ENCODE data around the gene SPDYC.

The SPDYC gene, protein sequence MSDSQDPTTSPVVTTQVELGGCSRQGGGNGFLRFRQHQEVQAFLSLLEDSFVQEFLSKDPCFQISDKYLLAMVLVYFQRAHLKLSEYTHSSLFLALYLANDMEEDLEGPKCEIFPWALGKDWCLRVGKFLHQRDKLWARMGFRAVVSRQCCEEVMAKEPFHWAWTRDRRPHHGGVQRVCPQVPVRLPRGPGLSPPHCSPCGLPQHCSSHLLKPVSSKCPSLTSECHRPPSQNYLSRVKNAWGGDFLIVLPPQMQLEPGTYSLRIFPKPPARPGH

GRCh38 chr11:65170058-65170534 is at the start of gene SPDYC:
Gene SPDYC, plus strand, starts transcription at chr11:65170233. Its CDS starts 1,125 bp downstream, at chr11:65171358.
- DNase-seq (ENCODE audit: low read depth in 1 of 2, low spot score in 1 of 2), result no peak

DNA sequence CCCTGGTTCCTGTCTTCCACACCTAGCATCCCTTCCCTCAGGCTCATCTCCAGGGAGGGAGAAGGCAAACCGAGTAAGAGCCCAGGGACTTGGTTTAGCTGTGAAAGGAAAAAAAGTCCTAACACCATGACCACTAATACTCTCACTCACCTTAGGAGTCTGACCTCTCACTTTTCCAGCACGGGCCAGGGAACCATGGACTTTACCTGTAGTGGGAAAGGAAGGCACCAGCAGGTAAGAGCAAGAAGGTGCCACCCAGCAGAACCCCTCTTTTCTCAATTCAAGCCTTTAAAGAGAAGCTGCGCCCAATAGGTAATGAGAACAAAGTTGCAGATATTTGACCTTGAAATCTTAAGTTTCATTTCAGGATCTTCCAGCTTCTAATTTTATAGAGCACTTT is 49.2 kb upstream of the SPDYC start:
- DNase-seq (ENCODE audit: low read depth in 1 of 2, low spot score in 1 of 2), result no peak

DNA sequence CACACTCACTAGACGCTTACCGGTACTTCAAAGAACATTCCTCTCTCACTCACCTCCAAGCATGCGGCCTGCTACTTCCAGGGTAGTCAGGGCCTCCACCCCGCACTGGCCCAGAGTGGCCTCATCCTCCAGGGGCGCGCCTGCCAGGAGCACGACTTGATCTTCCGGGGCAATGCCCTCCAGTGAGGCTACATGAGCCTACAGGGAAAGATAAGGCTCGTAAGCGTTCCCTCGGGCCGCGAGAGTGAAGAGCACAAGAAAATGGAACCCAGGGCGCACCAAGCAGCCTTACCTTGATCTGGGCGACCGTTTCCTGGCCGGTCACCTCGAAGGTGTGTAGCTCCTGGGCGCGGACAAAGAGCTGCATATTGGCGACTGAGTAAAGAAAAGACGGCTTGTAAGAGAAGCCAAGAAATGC is 48.6 kb upstream of the SPDYC start:
- no peak for DNase-seq (ENCODE audit: low read depth in 1 of 2, low spot score in 1 of 2)

DNA sequence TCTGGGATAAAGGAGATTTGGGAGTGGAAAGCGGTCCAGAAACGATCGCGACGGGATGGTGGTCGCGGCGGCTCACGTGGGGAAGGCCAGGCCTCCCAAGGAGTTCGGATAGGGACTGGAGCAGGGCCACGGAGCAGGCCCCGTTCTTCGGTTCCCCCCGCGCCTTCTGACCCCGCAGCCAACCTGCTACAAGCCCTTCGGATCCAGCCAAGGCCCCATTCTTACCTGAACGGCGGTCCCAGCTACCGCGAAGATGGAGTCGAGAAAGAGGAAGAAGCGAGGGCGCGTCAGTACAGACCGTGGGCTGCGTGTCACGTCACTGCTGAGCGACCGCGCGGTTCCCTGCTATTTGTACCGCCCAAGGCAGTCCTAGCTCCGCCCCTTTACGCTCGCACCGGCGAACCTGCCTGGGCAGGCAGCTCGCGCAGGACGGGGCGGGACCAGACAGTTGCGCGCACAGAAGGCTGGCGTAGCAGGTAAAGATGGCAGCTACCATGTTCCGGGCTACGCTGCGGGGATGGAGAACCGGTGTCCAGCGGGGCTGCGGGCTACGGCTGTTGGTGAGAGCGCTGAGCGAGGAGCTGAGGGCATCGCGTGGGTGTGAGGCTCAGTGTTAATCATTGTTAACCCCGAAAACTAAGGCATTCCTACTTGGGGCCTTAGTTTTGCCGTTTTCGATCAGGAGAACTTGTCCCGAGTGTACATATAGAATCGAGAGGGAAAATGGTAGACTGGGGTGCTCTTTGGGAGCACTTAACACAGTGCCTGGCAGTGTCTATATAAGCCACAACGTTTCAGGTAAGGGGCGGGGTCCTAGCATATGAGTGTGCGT is 48.0 kb upstream of the SPDYC start, which contains the start of the genes FAU and MRPL49:
TSS of gene FAU (minus strand) at position 270 of the 832 bp plus-strand sequence. CDS start 321 bp downstream, outside the sequence.
TSS of gene MRPL49 (plus strand) at position 457 of the 832 bp plus-strand sequence. CDS start at position 483, 26 bp downstream.
- peak; percentile 94 to 99 for DNase-seq (ENCODE audit: low read depth in 1 of 2, low spot score in 1 of 2)

DNA sequence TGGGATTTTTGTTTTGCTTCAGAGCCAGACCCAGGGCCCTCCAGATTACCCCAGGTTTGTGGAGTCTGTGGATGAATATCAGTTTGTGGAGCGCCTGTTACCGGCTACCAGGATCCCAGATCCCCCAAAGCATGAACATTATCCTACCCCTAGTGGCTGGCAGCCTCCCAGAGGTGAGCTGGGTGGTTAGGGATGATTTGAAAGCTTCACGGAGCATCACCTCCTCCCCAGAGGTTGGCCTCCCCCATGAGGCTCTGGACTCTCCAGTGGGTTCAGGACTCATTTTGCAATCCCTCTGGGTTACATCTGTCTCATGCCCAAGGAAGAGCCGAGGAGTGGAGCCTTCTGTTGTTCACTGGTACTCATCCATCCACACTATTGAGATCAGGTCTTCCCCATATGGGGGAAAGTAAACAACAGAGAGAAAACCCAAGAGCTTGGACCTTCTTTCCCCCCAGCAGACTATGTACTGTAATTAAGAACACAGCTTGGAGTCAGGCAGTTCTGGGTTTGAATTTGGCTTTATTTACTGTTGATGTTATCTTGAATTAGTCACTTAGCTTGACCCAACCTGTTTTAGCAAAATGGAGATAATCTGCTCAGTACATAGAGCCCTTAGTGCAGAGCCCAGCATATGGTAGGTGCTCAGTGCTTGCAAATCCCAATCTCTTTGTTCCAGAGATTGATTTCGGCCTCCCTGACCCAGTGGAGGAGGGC is 45.4 kb upstream of the SPDYC start:
- DNase-seq (ENCODE audit: low read depth in 1 of 2, low spot score in 1 of 2), result no peak

DNA sequence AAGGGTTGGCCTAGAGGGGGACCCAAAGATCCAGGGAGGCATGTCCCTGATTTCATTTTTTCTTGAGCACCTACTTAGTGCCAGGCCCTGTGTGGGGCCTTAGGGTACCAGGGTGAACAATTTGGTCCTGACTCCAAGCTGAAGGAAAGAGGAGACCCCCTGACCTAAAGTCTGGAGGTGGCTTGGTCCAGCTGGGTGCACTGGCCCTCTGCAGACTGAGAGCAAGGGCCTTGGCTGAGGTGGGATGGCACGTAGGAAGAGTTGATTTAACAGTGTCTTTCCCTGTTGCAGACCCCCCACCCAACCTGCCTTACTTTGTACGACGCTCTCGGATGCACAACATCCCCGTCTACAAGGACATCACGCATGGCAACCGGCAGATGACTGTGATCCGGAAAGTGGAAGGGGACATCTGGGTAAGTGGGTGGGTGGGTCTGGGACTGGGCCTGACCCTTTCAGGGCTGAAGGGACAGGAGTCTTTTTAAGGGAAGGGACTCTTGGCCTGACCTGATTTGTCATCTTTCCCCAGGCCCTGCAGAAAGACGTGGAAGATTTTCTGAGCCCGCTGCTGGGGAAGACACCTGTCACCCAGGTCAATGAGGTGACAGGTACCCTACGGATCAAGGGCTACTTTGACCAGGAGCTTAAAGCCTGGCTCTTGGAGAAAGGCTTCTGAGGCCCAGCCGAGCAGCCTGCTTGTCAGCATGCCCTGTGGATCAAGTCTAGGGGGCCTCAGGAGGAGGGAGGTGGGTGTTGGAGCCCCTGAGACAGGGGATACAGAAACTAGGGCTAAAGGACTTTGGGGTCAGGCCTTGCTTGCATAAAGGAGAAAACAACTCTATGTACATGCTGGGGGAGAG is 44.6 kb upstream of the SPDYC start:
- DNase-seq (ENCODE audit: low read depth in 1 of 2, low spot score in 1 of 2), result no peak

- no peak for DNase-seq (ENCODE audit: low read depth in 1 of 2, low spot score in 1 of 2)
Measured at GRCh38 chr11:65126624-65127274, 43.3 kb upstream of the SPDYC start.

DNA sequence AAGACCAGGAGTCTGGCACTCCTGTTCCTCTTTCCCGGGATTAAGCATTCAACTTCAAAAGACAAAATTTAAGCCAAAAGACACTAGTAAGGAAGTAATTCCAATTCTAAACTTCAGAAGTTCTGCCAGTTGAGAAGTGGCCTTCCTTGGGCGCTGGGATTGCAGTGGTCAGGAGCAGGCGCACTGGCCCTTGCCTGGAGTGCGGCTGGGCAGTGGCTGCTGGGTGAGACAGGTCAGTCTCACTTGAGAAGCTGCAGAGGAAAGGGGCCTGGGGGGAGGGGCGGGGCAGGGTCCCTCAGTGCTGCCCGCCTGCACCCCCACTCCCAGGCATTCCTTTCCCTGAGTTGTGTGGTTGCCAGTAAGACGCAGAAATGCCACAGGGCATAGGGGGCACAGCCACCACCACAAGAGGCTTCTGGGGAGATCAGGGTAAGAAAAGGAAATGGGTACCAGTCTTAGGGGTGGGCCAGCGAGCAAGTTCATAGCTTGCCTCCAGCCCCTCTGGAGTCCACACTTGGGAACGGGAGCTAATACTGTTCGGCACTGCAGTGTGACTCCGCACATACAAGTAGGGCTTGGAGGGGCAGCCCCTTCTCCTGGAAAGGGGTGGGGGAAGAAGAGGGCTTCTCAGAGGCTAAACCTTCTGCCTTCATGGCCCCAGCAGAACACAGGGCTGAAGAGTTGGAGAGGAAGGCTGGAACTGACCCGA is 42.4 kb upstream of the SPDYC start:
- no peak for DNase-seq (ENCODE audit: low read depth in 1 of 2, low spot score in 1 of 2)

DNA sequence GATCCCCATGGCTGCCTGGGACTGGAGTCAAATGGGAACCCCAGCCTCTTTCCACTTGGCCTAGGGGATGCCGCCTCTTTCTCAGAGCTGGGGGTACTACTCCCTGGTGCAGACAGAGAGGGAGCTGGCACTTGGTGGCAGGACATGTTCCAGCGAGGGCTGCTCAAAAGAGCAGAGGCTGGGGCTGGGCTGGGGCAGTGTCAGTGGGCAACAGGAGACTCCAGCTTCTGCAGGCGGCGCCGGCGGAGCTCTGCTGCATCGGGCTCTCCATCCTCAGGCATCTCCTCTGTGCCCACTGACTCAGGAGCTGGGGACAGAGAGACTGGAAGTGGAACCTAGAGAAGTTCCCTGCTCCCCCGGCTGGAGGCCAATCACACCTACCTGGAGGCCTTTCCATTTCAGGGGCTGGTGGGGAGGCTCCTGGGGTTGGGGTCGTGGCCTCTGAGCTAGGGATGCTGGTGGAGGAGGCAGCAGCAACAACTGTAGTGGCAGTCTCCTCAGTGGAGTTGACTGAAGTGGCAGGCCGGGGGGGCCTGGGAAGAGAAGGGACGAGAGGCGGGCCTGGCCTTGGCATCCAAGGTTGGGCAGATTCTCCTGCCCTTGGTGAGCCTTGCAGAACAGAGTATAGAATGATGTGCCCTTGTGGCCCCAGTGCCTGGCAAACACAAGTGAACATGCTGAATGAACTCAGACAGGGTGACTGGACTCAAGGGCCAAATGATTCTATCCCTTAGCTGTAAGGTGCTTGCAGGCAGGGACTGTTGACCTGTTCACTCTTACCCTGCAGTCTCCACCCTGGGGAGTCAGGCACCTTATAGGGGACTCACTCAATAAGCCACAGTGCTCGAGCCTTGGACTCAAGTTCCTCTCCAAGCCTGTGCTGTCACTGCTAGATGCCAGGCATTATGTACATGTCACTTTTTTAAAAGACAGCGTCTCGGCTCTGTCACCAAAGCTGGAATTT is 41.6 kb upstream of the SPDYC start:
- no peak for DNase-seq (ENCODE audit: low read depth in 1 of 2, low spot score in 1 of 2)

DNA sequence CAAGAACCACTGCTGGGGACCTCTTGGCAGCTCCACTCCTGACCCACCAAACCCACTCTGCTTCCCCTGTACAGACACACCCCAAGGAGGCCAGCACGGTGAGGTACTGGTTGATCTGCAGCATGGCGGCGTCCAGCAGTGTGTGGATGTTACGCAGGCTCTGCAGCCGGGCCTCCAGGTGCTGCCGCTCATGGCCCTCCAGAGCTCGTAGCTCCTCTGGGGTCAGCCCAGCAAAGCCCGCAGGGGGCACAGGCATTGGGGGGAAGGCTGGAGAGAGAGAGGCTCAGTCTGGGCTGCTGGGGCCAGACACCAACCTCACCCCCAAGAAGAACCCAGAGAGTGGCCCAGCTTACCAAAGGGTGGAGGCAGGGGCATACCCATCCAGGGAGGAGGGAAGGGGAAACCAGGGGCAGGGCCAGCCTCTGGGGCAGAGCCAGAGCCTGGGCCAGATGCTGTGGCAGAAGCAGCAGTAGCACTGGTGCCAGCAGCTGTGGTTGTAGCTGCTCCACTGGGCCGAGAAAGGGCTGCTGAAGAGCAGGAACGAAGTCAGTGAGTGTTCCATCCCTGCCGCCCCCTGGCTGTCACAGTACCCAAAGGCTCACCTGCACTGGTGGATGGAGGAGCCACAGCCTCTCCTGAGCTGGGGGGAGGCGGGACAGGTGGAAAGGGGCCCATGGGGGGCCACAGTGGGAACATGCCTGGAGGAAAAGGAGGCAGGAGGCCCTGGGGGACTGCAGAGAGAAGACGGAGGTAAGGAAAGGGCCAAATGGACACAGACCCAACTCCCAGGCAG is 40.2 kb upstream of the SPDYC start:
- no peak for DNase-seq (ENCODE audit: low read depth in 1 of 2, low spot score in 1 of 2)

GRCh38 chr11:65130631-65131416 is 39.2 kb upstream of the SPDYC start:
- no peak for DNase-seq (ENCODE audit: low read depth in 1 of 2, low spot score in 1 of 2)

DNA sequence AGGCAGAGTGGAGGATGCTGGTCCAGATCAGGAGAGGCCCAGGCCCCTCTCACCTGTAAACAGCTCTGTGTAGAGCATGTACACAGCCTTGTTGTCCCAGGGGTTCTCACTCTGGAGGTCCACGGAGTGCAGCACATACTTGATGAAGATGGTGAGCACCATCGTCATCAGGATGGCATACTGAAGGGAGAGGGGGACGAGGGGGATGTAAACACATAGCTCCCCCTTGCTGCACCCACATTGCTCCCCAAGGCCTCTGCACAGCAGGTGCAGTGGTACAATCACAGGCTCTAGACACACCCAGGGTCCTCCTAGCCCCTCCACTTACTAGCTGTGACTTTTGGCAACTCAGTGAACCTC is 38.6 kb upstream of the SPDYC start:
- no peak for DNase-seq (ENCODE audit: low read depth in 1 of 2, low spot score in 1 of 2)

- no peak for DNase-seq (ENCODE audit: low read depth in 1 of 2, low spot score in 1 of 2)
Measured at GRCh38 chr11:65131895-65132237, 38.2 kb upstream of the SPDYC start.

DNA sequence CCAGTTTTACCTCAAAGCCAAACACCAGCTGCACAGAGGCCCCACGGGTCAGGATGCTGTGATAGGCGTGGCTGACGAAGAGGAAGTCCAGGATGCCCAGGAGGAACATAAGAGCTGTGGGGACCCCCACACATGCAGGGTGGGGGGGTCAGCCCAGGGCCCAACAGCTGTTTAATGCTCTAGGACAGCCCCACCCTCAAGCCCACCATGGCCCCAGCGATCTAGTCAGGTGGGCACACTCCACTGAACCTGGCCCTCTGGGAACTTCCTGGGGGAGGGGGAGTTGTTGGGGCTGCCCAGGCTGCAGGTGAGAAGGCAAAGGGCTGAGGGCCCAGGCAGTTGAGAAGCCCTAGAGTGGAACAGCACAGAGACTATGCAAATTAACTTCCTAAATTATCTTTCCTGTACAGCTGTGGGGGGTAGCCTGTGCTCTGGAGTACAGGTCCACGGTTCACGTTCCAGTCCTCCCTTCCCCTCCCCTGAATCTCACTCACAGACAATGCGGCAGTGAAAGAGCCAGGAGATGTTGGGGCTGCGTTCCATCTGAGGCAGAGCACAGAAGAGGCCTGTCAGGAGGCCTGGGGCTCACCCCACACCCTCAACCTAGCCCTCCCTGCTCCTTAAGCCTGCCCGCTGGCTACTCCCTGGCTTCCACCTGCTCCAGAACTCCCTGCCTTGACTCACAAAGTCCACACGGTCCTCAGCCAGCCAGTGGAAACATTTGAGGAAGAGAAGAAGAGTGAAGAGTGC is 37.6 kb upstream of the SPDYC start:
- no peak for DNase-seq (ENCODE audit: low read depth in 1 of 2, low spot score in 1 of 2)

DNA sequence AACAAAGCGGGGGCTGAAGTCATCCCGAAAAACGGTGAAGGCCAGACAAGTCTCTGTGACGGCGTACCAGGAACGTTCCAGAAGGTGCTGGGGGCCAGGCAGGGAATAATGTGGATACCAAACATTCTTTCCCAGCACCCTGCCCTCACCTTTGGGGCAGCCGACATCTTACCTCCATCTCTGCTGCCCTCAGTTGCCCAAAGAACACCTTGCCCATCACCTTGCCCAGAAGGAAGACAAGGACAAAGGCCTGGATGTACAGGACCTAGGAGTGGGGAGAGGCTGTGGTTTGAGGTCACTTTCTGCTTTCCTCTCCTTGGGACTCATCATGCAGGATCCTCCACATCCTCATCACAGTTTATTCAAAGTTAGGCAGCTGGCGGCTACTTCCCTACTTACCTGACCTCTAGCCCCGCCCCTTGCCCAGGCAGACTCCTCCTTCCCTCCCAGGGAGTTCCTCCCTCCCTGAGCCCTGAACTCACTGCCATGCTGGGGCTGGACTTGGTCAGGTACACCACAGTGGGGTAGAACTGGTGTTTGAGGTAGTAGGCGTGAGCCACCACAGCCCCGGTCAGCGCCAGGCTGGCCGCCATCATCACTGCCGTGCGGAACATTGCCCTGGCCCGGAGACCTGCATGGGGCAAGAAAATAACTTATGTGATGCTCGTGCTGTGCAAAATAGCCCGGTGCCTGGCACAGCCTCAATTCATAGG is 36.9 kb upstream of the SPDYC start:
- no peak for DNase-seq (ENCODE audit: low read depth in 1 of 2, low spot score in 1 of 2)

Data from activated CD4-positive, alpha-beta T cell treated with anti-CD3 and anti-CD28 coated beads, Interleukin-2, amount 50 U/mL, for 24 hours (primary cell).